HL-60 (cell line): ENCODE data around the gene ITGAE.

Experiments used
- DNase-seq, 2 experiments: peaks; one replicate each; pipeline ENCODE4 v3.0.0-alpha.2; 2010 to 2020; ENCODE audit warnings: low read depth in 1 of 2, low spot score in 1 of 2
- H3K27ac ChIP-seq: fragments of 250-450 bp; sonication (Bioruptor Pico); replicated peaks from 2 replicates; pipeline ENCODE4 v1.5.1; 2020; ENCODE audit warnings: mild to moderate bottlenecking, moderate library complexity
- H3K27me3 ChIP-seq: fragments of 250-450 bp; sonication (Bioruptor Pico); 2 replicates; pipeline ENCODE4 v1.5.1; 2021; ENCODE audit warnings: mild to moderate bottlenecking, moderate library complexity; ENCODE audit not compliant: insufficient read depth, poor library complexity, severe bottlenecking
- H3K4me3 ChIP-seq: replicated peaks from 2 replicates; pipeline ENCODE4 v1.5.1; 2011; ENCODE audit warnings: mild to moderate bottlenecking, control low read depth, low read length; ENCODE audit not compliant: insufficient read depth
- CTCF ChIP-seq: IDR thresholded peaks from one replicate; pipeline ENCODE4 v1.5.1; 2011; ENCODE audit warnings: low read length, control low read depth, inconsistent platforms; ENCODE audit not compliant: insufficient read depth
- GABPA ChIP-seq: IDR thresholded peaks from 2 replicates; pipeline ENCODE4 v1.6.1; 2012; ENCODE audit warnings: low read depth
- POLR2AphosphoS5 ChIP-seq: IDR thresholded peaks from 2 replicates; pipeline ENCODE4 v1.6.1; 2012; ENCODE audit warnings: low read depth
- REST ChIP-seq: IDR thresholded peaks from 2 replicates; pipeline ENCODE4 v1.6.1; 2012; ENCODE audit warnings: low read depth; ENCODE audit not compliant: insufficient replicate concordance
- SPI1 ChIP-seq: IDR thresholded peaks from 2 replicates; pipeline ENCODE4 v1.6.1; 2012; ENCODE audit warnings: low read depth, mild to moderate bottlenecking, borderline replicate concordance

ITGAE gene

GRCh38 chr17:3669085-3669347 is 132.0 kb downstream of the ITGAE start:
- Histone ChIP-seq H3K4me3 (peak overlapping the region; percentile 90), H3K27ac (peak overlapping the region; percentile 85), H3K27me3 (no peaks in the 10 kb centered on the region)
- TF ChIP-seq SPI1 (no peak), CTCF (no peak), POLR2AphosphoS5 (no peak), GABPA (no peak), REST (no peak)
- DNase-seq = no peak

- Histone ChIP-seq H3K27ac (peak within 1 kb of the TSS; percentile 85), H3K4me3 (peak within 1 kb of the TSS; percentile 90), H3K27me3 (no peaks in the 10 kb centered on the region)
- no peak for TF ChIP-seq GABPA
- TF ChIP-seq POLR2AphosphoS5 = peak; percentile 32; the same call in 1 of the 2 replicates
- no peak for TF ChIP-seq CTCF
- TF ChIP-seq REST = peak; percentile 40
- TF ChIP-seq SPI1 = no peak
- peak; percentile 60 to 89 for DNase-seq
Observed at GRCh38 chr17:3668279-3669084, 132.5 kb downstream of the ITGAE start, which contains the start of the genes EMC6 and TAX1BP3. TSS of gene EMC6 (plus strand) at chr17:3668812. CDS start at chr17:3669147, 335 bp downstream. TSS of gene TAX1BP3 (minus strand) at chr17:3668578. CDS start at chr17:3668526, 52 bp downstream.

- H3K27me3 ChIP-seq = no peaks in the 10 kb centered on the region
- peak overlapping the region; percentile 66 for H3K4me3 ChIP-seq
- no peak for TF ChIP-seq GABPA
- no peak for TF ChIP-seq POLR2AphosphoS5
- no peak for TF ChIP-seq REST
- TF ChIP-seq CTCF = no peak
- TF ChIP-seq SPI1 = no peak
- peak overlapping the region; percentile 30; the same call in 1 of the 2 replicates for H3K27ac ChIP-seq
- peak in 1 of 2 experiments; percentile 4 for DNase-seq
Observed at GRCh38 chr17:3667366-3668278, 133.4 kb downstream of the ITGAE start.
